MM.1S (cell line): ENCODE data around the gene HIP1.

Source experiments
- DNase-seq: peaks from one replicate; pipeline ENCODE4 v3.0.0-alpha.2; 2015
- H2AFZ ChIP-seq: fragments of 300-600 bp; sonication (generic); 2 replicates; pipeline ENCODE4 v1.6.0; 2016; ENCODE audit warnings: antibody characterized with exemption, low read length
- H3F3A ChIP-seq: fragments of 300-600 bp; sonication (generic); 2 replicates; pipeline ENCODE4 v1.6.1; 2016; ENCODE audit warnings: mild to moderate bottlenecking, antibody characterized with exemption, low read length, moderate library complexity, mixed read lengths; ENCODE audit not compliant: insufficient read depth
- H3K27ac ChIP-seq: fragments of 300-600 bp; sonication (generic); 2 replicates; pipeline ENCODE4 v1.5.1; 2016; ENCODE audit warnings: mild to moderate bottlenecking, low read length
- H3K27me3 ChIP-seq: fragments of 300-600 bp; sonication (generic); replicated peaks from 2 replicates; pipeline ENCODE4 v1.6.0; 2016; ENCODE audit warnings: low read length; ENCODE audit not compliant: insufficient read depth
- H3K36me3 ChIP-seq: fragments of 300-600 bp; sonication (generic); replicated peaks from 2 replicates; pipeline ENCODE4 v1.6.1; 2016; ENCODE audit warnings: mild to moderate bottlenecking, low read length, mixed read lengths; ENCODE audit not compliant: insufficient read depth
- H3K4me1 ChIP-seq: fragments of 300-600 bp; sonication (generic); 2 replicates; pipeline ENCODE4 v1.6.1; 2016; ENCODE audit warnings: low read length, mixed read lengths
- H3K4me2 ChIP-seq: fragments of 300-600 bp; sonication (generic); 2 replicates; pipeline ENCODE4 v1.6.0; 2016; ENCODE audit warnings: low read depth, low read length
- H3K4me3 ChIP-seq: fragments of 300-600 bp; sonication (generic); 2 replicates; pipeline ENCODE4 v1.5.1; 2016; ENCODE audit warnings: low read length, mixed read lengths
- H3K79me2 ChIP-seq: fragments of 300-600 bp; sonication (generic); 2 replicates; pipeline ENCODE4 v1.6.1; 2016; ENCODE audit warnings: mixed run types, low read length, mixed read lengths
- H3K9ac ChIP-seq: fragments of 300-600 bp; sonication (generic); 2 replicates; pipeline ENCODE4 v1.6.1; 2016; ENCODE audit warnings: low read length, mixed read lengths
- H3K9me2 ChIP-seq: fragments of 300-600 bp; sonication (generic); replicated peaks from 2 replicates; pipeline ENCODE4 v1.6.1; 2016; ENCODE audit warnings: mild to moderate bottlenecking, low read length, mixed read lengths; ENCODE audit not compliant: insufficient read depth
- H3K9me3 ChIP-seq: fragments of 300-600 bp; sonication (generic); replicated peaks from 2 replicates; pipeline ENCODE4 v1.6.1; 2016; ENCODE audit warnings: mild to moderate bottlenecking, low read length, mixed read lengths; ENCODE audit not compliant: insufficient read depth
- H4K20me1 ChIP-seq: fragments of 300-600 bp; sonication (generic); 2 replicates; pipeline ENCODE4 v1.6.1; 2016; ENCODE audit warnings: mild to moderate bottlenecking, low read length, moderate library complexity, mixed read lengths; ENCODE audit not compliant: insufficient read depth
- CTCF ChIP-seq: fragments of 300-600 bp; sonication (generic); IDR thresholded peaks from 2 replicates; pipeline ENCODE4 v1.5.1; 2016; ENCODE audit warnings: antibody characterized with exemption, low read length, mixed read lengths
- EZH2 ChIP-seq: fragments of 300-600 bp; sonication (generic); optimal IDR thresholded peaks from 2 replicates; pipeline ENCODE3; 2017; ENCODE audit warnings: low read depth, mild to moderate bottlenecking, antibody characterized with exemption, low read length, mixed read lengths
- EZH2phosphoT487 ChIP-seq: fragments of 300-600 bp; sonication (generic); IDR thresholded peaks from 2 replicates; pipeline ENCODE4 v1.6.1; 2018; ENCODE audit warnings: antibody characterized with exemption, low read length

HIP1 gene

GRCh38 chr7:75626954-75627353, 111.8 kb downstream of the HIP1 start:
- Histone ChIP-seq H3K9me2 (no peaks in the 10 kb centered on the region), H3K27ac (no peak overlapping the region), H3K4me2 (no peak overlapping the region), H2AFZ (no peak overlapping the region), H3K4me3 (no peak overlapping the region), H3F3A (no peaks in the 10 kb centered on the region), H3K27me3 (no peaks in the 10 kb centered on the region), H3K4me1 (no peaks in the 10 kb centered on the region), H3K36me3 (no peaks in the 10 kb centered on the region), H3K9ac (no peak overlapping the region), H3K79me2 (no peaks in the 10 kb centered on the region), H3K9me3 (no peaks in the 10 kb centered on the region), H4K20me1 (no peaks in the 10 kb centered on the region)
- no peak for TF ChIP-seq EZH2
- TF ChIP-seq CTCF, result no peak
- no peak for TF ChIP-seq EZH2phosphoT487
- no peak for DNase-seq

- no peaks in the 10 kb centered on the region for H3K79me2 ChIP-seq
- DNase-seq, result no peak
Observed at GRCh38 chr7:75625868-75626267, 112.9 kb downstream of the HIP1 start.

GRCh38 chr7:75624134-75624832, 114.5 kb downstream of the HIP1 start:
- H3F3A ChIP-seq, result no peaks in the 10 kb centered on the region
- H3K79me2 ChIP-seq, result no peaks in the 10 kb centered on the region
- H3K27me3 ChIP-seq, result no peaks in the 10 kb centered on the region
- no peak overlapping the region for H3K4me3 ChIP-seq
- no peaks in the 10 kb centered on the region for H4K20me1 ChIP-seq
- H3K9me2 ChIP-seq, result no peaks in the 10 kb centered on the region
- no peak overlapping the region for H3K9ac ChIP-seq
- H3K4me1 ChIP-seq, result no peaks in the 10 kb centered on the region
- TF ChIP-seq EZH2, result no peak
- TF ChIP-seq EZH2phosphoT487, result no peak
- TF ChIP-seq CTCF, result no peak
- no peaks in the 10 kb centered on the region for H3K9me3 ChIP-seq
- H3K27ac ChIP-seq, result no peak overlapping the region
- DNase-seq, result no peak
- H2AFZ ChIP-seq, result no peak overlapping the region
- H3K4me2 ChIP-seq, result no peak overlapping the region
- no peaks in the 10 kb centered on the region for H3K36me3 ChIP-seq

More at GRCh38 chr7:75625868-75626267, 112.9 kb downstream of the HIP1 start:
- H3K36me3 ChIP-seq, result no peaks in the 10 kb centered on the region
- H3K9me3 ChIP-seq, result no peaks in the 10 kb centered on the region
- no peaks in the 10 kb centered on the region for H3F3A ChIP-seq
- no peaks in the 10 kb centered on the region for H3K27me3 ChIP-seq
- TF ChIP-seq EZH2phosphoT487 (no peak), EZH2 (no peak), CTCF (no peak)
- no peaks in the 10 kb centered on the region for H3K9me2 ChIP-seq
- H2AFZ ChIP-seq, result no peak overlapping the region
- no peaks in the 10 kb centered on the region for H4K20me1 ChIP-seq
- H3K27ac ChIP-seq, result no peak overlapping the region
- H3K4me1 ChIP-seq, result no peaks in the 10 kb centered on the region
- H3K4me2 ChIP-seq, result no peak overlapping the region
- H3K4me3 ChIP-seq, result no peak overlapping the region
- no peak overlapping the region for H3K9ac ChIP-seq
